MV-4-11 (cell line): Measurements from ENCODE around the gene RYR2.

Experiments
- DNase-seq: peaks from one replicate; lab custom pipeline; 2025; lab: John Stamatoyannopoulos, UW

Gene RYR2

DNA sequence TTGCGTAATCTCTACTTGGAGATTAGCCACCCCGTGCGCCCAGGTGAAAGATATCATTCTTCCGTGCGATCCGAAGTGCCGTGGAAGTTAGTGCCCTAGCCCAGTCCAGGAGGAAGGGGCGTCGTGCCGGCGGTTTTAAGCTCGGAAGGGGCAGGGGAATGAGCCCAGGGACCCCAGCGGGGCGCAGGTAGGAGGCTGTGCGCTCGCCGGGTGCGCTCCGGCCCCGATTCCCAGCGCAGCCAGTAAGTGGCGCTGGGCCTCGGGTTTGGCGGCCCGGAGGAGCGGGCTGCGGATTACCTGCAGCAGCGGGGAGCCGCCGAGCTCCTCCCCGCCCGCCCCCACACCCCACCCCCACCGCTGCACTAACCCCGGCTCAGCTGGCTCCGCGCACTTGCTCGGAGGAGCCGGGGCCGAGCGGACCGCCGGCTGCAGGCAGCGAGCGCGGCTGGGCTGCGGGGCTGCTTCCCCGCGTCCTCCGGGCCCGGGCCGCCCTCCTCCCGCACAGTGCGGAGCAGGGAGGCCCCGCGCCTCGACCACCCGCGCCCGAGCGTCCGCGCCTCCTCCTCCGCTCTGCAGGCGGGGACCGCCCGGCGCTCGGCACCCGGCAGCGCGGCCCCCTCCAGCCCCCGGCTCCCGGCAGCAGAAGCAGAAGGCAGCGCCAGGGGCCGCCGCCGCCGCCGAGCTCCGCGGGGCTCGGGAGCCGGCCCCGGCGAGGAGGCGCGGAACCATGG lies at the start of gene RYR2:
Gene RYR2, plus strand, starts transcription at position 390 of the 731 bp plus-strand sequence. Its CDS starts 338 bp downstream, at position 728.
- no peak for DNase-seq

DNA sequence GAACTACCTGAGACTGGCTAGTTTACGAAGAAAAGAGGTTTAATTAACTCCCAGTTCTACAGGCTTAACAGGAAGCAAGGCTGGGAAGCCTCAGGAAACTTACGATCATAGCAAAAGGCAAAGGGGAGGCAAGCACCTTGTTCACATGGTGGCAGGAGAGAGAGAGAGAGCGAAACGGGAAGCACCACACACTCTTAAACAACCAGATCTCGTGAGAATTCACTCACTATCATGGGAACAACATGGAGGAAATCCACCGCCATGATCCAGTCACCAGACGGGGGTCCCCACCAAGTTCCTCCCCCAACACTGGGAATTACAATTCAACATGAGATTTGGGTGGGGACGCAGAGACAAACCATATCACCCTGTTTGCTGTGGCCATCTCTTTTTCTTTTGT lies 49.5 kb upstream of the RYR2 start:
- DNase-seq = no peak

DNA sequence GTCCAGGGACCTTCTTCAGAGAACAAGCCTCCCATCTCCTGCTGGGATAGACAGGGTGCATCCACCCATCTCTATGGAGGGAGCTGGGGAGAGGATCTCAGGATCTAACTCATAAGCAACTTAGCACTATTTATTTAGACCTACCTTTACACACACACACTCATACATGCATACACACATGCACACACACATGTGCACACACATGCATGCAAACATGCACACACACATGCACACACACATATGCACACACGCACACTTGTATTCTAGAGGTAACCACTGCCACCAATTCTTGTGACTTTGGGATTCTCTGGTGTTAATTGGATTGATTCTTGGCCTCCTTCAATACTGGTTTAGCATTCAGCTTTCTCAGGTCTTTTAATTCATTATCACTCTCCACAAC lies 47.5 kb upstream of the RYR2 start:
- no peak for DNase-seq

DNA sequence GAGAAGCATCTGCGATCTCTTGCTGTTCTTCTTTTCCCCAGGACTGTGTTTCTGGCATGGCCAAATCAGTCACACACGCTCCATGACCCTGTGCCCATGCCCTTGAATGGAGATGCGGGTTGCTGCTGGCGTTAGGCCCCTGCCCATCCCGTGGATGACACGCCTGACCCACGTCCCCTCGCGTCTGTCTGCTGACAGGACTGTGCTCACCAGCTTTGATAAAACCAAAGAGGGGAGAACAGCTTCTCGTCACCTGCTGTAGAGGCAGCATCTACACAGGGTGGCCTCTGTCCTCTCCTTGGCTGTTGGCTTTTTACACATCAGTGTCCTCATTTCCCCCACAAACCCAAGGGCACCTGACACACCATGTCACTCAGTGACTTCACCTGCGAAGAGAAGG lies 44.6 kb upstream of the RYR2 start:
- no peak for DNase-seq

DNA sequence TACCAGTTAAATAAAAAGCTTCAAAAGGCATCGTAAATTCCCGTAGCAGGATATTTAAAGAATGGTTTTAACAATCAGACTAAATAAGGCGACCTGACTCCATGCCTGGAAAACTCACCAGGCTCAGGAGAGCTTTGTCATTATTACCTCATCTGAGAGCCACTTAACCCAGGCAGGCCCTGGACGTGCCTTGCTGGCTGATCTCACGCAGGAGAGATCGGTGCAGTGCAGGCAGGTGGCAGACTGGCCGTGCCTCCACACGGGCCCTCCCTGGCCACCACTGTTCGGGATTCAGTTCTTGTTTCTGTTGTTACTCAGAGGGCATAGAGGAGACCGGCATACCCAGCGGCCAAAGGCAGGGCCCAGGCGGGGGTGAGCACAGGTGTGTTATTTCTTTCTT lies 44.1 kb upstream of the RYR2 start:
- DNase-seq = no peak

DNA sequence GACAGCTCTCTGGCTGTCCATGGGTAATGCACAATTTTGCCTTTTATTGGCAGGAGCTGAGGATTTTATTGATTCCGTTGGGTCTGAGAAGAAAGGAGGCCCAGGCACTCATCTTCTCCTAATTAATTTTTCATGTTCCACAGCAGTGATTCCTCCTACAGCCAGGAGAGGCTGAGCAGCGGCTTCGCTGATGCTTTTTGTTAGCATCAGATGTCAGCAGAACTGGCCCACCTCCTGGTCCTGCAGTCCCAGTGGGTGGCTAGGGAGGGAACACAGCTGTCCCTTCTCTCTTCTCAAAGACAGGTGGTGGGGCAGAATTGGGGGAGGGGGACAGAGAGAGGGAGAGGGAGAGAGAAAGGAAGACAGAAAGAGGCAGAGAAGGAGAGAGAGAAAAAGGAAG lies 43.4 kb upstream of the RYR2 start:
- no peak for DNase-seq

DNA sequence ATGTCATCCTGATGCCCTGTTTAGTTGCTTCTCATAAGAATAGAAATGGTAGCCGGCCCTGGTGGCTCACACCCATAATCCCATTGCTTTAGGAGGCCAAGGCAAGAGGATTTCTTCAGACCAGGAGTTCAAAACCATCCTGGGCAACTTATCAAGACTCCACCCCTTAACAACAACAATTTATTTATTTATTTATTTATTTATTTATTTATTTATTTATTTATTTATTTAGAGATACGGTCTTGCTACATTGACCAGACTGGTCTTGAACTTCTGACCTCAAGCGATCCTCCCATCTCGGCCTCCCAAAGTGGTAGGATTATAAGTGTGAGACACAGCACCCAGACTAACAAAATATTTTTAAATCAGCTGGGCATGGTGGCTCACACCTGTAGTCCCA lies 41.8 kb upstream of the RYR2 start:
- DNase-seq = no peak

DNA sequence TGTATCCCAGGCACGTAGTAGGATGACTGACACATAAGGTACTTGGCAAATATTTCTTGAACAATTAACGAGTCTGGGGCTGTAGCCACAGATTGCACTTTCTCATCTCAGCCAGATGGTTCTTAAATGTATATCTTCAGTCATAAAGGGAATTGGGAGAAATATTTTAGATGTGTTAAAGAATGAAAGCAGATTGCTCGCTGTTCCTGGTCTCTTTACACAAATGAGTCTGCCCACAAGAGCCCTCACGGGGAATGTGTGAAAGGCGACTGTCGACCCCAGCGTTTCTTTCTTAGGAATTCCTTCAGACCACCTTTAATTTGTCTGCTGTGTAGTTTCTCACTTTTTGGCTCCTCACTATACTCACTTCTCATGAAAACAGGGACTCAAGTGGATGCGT lies 38.5 kb upstream of the RYR2 start:
- DNase-seq = no peak

DNA sequence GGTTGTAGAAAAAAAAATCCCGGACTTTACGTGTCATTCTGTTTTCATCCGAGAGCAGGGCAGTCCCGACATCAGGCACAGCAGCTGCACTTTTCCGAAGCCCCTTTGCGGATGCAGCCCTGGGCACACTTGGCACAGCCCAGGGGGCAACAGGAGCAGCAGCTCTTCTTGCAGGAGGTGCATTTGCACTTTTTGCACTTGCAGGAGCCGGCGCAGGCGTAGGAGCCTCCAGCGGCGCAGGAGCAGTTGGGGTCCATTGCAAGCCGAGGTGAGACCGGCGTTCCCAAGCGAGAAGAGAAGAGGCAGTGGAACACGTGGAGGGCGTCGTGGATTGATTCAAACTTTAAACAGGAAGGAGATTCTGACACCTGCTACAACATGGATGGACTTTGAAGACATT lies 37.9 kb upstream of the RYR2 start, which contains the start of gene MT1HL1:
Gene MT1HL1, minus strand, starts transcription at position 326 of the 400 bp plus-strand sequence. Its CDS starts 69 bp downstream, at position 257.
- DNase-seq = no peak

DNA sequence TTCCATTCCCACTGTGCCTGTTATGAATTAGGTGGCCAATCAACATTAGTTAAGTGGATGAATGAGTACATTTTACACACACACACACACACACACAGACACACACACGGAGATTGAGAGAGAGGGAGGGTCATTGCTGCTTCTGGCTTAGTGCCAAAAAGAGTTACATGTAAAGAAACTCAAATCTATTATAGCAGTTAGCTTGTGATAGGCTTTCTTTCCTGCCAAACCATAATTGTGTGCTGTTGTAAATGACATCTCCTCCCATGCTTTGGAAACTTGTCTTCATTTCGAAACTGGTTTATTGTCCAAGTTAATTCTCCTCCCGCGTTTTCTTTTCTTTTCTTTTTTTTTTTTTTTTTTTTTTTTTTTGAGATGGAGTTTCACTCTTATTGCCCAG lies 36.3 kb upstream of the RYR2 start:
- no peak for DNase-seq

DNA sequence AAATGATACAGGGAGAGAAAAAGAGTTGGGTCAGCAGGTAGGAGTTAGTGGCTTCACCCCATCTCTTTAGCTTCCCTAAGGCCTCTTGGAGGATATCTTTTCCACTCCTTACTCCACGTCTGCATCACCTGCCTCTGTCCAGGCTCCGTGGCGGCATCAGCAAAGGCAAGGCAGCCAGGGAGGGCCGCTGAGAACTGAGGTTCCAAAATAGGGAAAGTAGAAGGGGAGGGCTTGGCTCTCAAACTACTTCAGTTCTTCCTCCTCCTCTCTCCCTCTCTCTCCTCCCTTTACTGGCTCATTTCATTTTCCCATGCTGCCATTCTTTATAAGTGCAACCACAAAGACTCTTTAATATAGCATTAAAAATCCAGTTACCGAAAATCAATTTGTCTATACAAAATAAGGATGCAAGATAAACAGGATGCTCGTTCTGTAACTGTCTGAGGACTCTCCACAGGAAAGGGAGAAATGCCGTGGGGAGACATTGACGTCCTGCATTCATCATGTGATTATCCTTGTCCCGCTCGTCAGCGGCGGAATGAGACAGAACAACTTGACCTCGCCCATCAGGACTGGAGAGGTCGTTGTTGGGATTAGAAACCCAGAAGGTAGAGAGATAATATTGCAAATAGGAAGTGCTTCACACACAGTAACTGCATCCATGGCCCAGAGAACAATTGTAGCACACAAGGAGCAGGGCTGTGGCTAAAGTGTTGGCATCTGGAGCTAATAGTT lies 34.7 kb upstream of the RYR2 start:
- DNase-seq = no peak

DNA sequence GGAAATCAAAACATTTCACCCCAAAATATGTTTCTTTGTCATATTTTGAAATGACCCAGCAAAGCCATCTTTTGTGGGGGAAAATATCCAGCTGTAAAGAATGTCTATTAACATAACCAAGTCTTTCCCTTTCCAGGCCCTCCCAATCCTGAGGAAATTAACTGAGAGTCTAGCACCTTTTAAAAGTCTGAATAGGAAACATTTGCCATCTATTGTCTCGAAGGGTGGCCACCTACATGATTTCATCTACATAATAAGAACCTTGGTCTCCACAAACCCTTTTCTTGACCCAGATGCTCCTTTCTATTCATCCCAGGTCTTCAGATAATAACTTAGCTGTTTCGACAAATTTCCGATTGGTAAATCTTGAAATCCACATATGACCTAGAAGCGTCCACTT lies 32.4 kb upstream of the RYR2 start:
- DNase-seq = no peak

DNA sequence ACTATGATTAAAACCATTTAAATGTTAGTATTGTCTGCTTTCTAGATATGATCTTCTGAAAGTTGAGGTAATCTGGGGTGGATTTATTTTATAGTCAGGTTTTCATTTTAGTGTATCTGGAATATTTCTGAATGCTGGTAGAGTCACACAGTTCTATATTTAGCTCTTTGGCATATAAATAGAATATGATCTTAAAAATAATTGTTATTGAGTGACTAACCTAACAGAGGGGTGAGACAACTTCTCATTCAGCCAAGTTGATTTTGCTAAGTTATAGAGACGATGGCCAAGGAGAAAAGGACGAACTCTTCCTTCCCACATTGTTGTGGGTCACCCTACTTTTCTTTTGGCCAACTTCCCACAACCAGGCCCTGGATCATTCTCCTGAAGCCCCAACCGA lies 30.6 kb upstream of the RYR2 start:
- no peak for DNase-seq

DNA sequence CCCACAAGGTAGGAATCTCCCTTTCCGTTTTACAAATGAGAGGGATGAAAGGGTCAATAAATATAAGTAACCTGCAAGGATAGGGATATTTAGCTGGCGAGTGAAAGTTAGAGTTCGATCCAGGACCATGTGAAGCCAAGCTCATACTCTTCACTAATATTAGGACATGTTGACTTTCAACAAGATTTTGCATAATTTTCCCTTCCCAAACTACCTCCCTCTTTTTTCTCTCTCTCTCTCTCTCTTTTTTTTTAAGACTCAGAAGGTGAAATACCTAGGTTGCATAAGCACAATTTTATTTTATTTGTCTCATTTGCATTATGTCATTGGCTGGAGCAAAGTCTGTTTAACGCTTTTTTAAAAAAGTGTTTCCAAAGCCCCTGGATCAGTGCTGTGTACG lies 29.6 kb upstream of the RYR2 start:
- DNase-seq = no peak

DNA sequence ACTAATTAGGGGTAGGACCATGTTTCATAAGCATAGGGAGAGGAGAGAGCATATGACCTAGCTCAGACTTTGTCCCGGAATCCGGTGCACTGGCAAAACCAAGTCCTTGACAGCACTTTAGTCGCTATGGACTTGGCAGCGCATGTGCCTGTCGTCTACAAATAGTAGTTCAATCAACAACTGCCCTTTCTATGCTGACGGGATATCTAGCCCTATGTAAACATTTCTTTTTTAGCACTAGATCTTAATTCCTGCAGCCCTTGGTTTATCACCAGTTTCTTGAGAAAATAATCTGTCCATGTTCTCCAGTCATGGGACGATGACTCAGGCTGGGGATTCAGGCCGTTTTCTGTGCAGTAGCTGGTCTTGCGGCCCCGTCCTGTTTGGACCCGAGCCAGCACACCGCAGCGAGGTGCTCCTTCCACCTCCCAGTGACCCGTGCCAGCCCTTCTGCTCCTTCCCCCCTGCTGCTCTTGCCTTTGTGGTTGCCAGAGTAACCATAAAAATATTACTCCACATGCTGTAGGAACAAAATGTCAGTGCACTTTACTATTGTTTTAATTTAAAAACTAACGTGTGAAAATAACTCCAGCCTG lies 29.1 kb upstream of the RYR2 start:
- no peak for DNase-seq

DNA sequence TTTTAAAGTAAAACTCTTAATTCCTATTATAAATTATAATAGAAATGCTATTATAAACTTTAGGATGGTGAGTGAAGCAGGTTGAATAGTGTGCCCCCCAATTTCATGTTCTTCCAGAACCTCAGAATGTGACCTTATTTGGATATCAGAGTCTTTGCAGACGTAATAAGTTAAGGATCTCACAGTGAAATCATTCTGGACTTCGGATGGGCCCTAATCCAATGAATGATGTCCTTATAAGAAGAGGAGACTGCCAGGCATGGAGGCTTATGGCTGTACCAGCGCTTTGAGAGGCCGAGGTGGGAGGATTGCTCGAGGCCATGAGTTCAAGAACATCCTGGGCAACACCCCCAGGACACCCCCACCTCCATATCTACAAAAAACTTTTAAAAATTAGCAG lies 28.4 kb upstream of the RYR2 start:
- DNase-seq = no peak

DNA sequence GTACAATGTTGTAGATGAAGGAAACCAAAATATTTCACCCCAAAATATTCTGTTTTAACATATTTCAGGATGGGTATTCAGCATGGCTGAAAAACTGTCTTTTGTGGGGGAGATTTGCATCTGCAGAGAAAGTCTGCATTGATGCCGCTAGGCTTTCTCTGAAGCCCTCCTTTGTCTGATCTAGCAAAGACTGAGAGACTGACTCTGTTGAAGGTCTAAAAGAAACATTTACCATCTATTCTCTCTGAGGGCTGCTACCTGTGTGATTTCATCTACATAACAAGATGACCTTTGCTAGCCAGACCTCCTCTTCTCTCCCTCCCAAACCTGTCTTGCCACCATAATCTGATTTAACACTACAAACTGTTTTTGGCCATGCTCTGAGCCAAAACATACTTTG lies 25.4 kb upstream of the RYR2 start:
- no peak for DNase-seq

DNA sequence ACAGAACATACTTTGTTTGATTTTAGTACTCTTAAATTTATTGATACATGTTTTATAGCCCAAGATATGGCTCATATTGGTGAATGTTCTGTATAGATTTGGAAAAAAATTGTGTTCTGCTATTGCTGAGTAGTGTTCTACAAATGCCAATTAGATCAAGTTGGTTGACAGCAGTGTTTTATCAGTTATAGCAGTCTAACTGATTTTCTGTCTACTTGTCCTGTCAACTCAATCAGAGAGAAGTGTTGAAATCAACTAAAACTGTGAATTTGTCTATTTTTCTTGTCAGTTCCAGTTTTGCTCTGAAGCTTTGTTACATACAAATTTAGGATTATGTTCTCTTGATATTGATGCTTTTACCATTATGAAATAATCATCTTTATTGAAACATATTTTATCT lies 23.1 kb upstream of the RYR2 start:
- no peak for DNase-seq

DNA sequence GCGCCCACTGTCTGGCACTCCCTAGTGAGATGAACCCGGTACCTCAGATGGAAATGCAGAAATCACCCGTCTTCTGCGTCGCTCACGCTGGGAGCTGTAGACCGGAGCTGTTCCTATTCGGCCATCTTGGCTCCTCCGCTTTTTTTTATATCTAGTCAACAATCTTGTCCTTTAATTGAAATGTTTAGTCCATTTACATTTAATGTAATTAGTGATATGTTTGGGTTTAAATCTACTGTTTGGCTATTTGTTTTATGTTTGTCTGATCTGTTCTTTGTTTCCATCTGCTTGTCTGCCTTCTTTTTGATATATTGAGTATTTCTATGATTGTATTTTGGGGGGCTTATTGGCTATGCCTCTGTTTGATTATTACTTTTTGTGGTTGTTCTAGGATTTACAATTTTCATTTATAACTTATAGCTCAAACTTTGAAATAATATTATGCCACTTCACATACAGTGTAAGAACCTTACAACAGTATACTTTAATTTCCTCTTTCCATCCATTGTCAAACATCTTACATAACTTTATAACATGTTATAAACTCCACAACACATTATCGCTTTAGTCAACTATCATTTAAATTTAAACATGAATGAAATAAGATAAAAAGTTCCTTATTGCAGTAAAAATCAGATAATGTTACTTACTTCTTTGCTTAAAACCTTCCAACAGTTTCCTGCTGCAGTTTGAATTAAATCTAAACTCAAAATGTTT lies 16.5 kb upstream of the RYR2 start:
- DNase-seq = no peak

DNA sequence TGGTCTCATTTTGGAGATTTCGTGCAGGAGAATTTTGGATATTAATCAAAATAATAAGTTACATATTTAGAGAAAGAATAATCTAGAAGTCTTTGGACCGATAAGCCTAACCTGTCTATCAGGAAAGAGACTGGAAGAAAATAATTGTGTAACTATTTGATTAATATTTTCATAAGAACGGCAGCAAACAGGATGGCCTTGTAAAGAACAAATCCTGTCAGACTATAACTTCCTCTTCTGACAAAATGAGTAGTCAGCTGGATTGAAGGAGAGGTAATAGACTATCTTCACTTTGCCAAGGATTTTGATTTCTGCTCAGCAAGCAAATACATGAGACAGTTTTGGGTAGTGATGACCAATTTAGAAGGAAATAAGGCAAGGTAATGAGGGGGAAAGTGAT lies 12.7 kb upstream of the RYR2 start:
- DNase-seq = no peak

DNA sequence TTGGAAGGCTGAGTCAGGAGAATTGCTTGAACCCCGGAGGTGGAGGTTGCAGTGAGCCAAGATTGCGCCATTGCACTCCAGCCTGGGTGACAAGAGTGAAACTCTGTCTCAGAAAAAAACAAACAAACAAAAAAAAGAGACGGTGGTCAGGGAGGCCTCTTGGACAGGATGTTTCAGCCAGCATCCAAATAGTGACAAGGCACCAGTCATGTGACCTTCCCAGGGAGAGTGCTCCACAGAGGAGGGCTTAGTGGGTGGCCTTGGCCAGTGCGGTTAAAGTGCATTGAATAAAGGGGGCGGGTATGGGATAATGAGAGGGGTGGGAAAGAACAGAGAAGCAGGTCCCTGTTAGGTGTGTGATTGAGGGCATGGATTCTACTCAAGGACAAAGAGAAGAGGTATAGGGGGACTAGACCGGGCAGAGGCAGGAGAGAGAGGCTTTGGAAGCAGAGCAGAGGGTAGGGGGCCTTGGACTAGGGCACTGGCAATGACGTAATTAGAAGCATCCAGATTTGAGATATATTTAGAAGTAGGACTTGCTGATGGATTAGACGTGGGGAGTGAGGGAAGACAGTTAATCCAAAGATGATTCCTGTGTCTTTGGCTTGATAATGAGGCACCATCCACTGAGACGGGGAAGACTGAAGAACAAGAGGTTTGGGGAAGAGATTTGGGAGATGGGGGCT lies 12.0 kb upstream of the RYR2 start:
- no peak for DNase-seq

DNA sequence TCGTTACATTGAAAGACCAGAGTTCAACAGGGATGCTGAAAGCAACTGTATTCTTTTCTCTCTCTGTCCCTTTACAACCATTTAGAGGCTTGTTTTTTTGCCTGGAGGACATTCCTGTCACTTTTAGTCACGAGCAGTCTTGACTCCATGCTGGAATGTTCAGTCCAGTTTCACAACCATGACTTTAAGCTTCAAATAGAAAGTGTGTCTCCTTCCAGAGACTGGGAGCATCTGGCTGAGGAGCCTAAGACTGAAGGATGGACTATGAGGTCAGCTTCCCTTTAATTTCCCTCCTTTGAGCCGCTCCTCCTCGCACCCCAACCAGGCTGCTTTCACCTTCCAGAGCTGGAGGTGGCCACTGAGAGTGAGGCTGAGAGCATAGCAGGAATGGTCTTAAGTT lies 10.5 kb upstream of the RYR2 start:
- no peak for DNase-seq
